ENCODE measurements around the gene HIBADH. TPM values are rescaled to one million over a fixed set of nuclear protein-coding genes. Genes with fewer than 3 reads are reported as not detected.

HIBADH gene
- total and polyA plus RNA-seq, 9 of the 15 experiments (the other 6 are each of a cell fraction or from before 2014, with no cell fraction given) = 10.7 to 67.8 (median 36.9) TPM

DNA sequence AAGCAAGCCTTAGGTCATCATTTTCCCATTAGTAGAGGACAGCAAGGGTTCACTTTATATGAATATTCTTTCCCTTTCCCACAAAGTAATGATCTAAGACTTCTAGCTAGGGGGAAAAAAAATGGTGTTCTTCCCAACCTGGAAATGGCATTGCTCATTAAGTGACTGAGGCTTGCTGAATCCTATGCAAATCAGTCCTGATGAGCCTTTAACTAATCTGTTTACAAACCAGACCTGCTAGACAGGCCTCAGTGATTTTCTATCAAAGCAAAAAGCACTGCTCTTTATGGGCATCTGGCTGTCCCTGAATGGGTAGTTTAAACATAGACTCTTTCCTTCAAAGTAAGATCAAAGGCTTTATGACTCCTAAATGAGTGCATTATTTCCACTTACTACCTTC is 146.3 kb downstream of the HIBADH start:
- FAIRE-seq = no peak
- H3K9me3 ChIP-seq (replicated peaks; ENCODE audit: control insufficient read depth, insufficient read depth, low read depth, low read length) = no peaks in the 10 kb centered on the region
- H3K27me3 ChIP-seq (ENCODE audit: control insufficient read depth in 2 of 2, insufficient read depth in 2 of 2, low read length in 2 of 2) = no peaks in the 10 kb centered on the region
- TF ChIP-seq ZNF644 (tag; IDR thresholded peaks at IDR 0.05; ENCODE audit: low read depth) (no peak), PRPF4 (IDR thresholded peaks at IDR 0.05; ENCODE audit: insufficient read depth, low read depth, low read length, poor library complexity, severe bottlenecking) (no peak), NR1H2 (CRISPR knock-in tag; IDR thresholded peaks at IDR 0.05) (no peak), BMI1 (IDR thresholded peaks at IDR 0.05; ENCODE audit: low read length) (no peak), ZFX (CRISPR knock-in tag; IDR thresholded peaks at IDR 0.05) (no peak), FOXA3 (CRISPR knock-in tag; conservative IDR thresholded peaks at IDR 0.05 in 1 of 2, IDR thresholded peaks at IDR 0.05 in 1 of 2) (no peak), BACH1 (tag; IDR thresholded peaks at IDR 0.05) (no peak), SFPQ (IDR thresholded peaks at IDR 0.05; ENCODE audit: low read depth, low read length) (no peak), ZNF830 (CRISPR knock-in tag; IDR thresholded peaks at IDR 0.05) (no peak), TCF7 (IDR thresholded peaks at IDR 0.05; ENCODE audit: borderline replicate concordance) (no peak), RBM25 (IDR thresholded peaks at IDR 0.05; ENCODE audit: low read depth, low read length, severe bottlenecking) (no peak), MAFK (IDR thresholded peaks at IDR 0.05; ENCODE audit: low read length) (no peak)
- TF ChIP-seq, protein P1, sequence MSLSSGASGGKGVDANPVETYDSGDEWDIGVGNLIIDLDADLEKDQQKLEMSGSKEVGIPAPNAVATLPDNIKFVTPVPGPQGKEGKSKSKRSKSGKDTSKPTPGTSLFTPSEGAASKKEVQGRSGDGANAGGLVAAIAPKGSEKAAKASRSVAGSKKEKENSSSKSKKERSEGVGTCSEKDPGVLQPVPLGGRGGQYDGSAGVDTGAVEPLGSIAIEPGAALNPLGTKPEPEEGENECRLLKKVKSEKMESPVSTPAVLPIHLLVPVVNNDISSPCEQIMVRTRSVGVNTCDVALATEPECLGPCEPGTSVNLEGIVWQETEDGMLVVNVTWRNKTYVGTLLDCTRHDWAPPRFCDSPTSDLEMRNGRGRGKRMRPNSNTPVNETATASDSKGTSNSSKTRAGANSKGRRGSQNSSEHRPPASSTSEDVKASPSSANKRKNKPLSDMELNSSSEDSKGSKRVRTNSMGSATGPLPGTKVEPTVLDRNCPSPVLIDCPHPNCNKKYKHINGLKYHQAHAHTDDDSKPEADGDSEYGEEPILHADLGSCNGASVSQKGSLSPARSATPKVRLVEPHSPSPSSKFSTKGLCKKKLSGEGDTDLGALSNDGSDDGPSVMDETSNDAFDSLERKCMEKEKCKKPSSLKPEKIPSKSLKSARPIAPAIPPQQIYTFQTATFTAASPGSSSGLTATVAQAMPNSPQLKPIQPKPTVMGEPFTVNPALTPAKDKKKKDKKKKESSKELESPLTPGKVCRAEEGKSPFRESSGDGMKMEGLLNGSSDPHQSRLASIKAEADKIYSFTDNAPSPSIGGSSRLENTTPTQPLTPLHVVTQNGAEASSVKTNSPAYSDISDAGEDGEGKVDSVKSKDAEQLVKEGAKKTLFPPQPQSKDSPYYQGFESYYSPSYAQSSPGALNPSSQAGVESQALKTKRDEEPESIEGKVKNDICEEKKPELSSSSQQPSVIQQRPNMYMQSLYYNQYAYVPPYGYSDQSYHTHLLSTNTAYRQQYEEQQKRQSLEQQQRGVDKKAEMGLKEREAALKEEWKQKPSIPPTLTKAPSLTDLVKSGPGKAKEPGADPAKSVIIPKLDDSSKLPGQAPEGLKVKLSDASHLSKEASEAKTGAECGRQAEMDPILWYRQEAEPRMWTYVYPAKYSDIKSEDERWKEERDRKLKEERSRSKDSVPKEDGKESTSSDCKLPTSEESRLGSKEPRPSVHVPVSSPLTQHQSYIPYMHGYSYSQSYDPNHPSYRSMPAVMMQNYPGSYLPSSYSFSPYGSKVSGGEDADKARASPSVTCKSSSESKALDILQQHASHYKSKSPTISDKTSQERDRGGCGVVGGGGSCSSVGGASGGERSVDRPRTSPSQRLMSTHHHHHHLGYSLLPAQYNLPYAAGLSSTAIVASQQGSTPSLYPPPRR (CRISPR knock-in tag; IDR thresholded peaks at IDR 0.05; ENCODE audit: borderline replicate concordance) = no peak
- TF ChIP-seq, protein P2, sequence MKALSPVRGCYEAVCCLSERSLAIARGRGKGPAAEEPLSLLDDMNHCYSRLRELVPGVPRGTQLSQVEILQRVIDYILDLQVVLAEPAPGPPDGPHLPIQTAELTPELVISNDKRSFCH (CRISPR knock-in tag; IDR thresholded peaks at IDR 0.05) = no peak
- TF ChIP-seq, protein P2 (tag; IDR thresholded peaks at IDR 0.05) = no peak

More for the DNA sequence above, 146.3 kb downstream of the HIBADH start:
- no peaks in the 10 kb centered on the region for H3K4me1 ChIP-seq (replicated peaks in 1 of 2; ENCODE audit: control insufficient read depth in 2 of 2, insufficient read depth in 2 of 2, low read length in 2 of 2)
- no peak overlapping the region for H3K4me3 ChIP-seq
- POLR2A ChIA-PET = no interaction called here
- in situ Hi-C loops (cut with MboI) (no loop called here), intact Hi-C loops (cut with micrococcal nuclease) (no loop called here)
- H3K79me2 ChIP-seq (ENCODE audit: control insufficient read depth, insufficient read depth, low read length) = no peaks in the 10 kb centered on the region
- no peaks in the 10 kb centered on the region for H4K20me1 ChIP-seq (replicated peaks; ENCODE audit: control insufficient read depth, insufficient read depth, low read length)
- no peak overlapping the region for H3K9ac ChIP-seq (ENCODE audit: insufficient read depth in 1 of 2, low read depth in 2 of 2, low read length in 2 of 2)
- no peak overlapping the region for H3K4me2 ChIP-seq (ENCODE audit: insufficient read depth, low read length)
- no peak for ATAC-seq
- BruUV-seq (replicated peaks) = no TSS peak
- no peaks in the 10 kb centered on the region for H3K9me1 ChIP-seq (ENCODE audit: control insufficient read depth, insufficient read depth, low read length)
- H3K36me3 ChIP-seq (ENCODE audit: control insufficient read depth, insufficient read depth, low read length) = no peaks in the 10 kb centered on the region
- CTCF ChIA-PET (ENCODE audit: low intra/inter-chr PET ratio) = interaction anchor here (0.7 kb wide), 1 partner anchor 269 kb away, joined by 3 read pairs; no protein-coding TSS in a partner anchor
- H3K27ac ChIP-seq (ENCODE audit: extremely low read depth, low read depth, low read length) = no peak overlapping the region
- no peak for DNase-seq (ENCODE audit: extremely low read depth in 1 of 4, low spot score in 3 of 4)
- H2AFZ ChIP-seq (ENCODE audit: low read depth, low read length) = no peak overlapping the region
